ENCODE measurements around the gene RNFT2.

- no peak for TF ChIP-seq CTCF (IDR thresholded peaks at IDR 0.05 in 2 of 3, conservative IDR thresholded peaks at IDR 0.05 in 1 of 3; ENCODE audit: borderline replicate concordance in 1 of 3, insufficient read depth in 1 of 3, low read depth in 2 of 3, low read length in 2 of 3)
- no peak for TF ChIP-seq POLR2AphosphoS5 (IDR thresholded peaks at IDR 0.05; ENCODE audit: low read depth, low read length)
- no peak for TF ChIP-seq REST (IDR thresholded peaks at IDR 0.05; ENCODE audit: low read depth)
- TF ChIP-seq ZFX (IDR thresholded peaks at IDR 0.05), result no peak
- TF ChIP-seq SP1 (IDR thresholded peaks at IDR 0.05; ENCODE audit: low read depth), result no peak
- no peak for TF ChIP-seq RAD21 (IDR thresholded peaks at IDR 0.05; ENCODE audit: low read depth)
- TF ChIP-seq POLR2A (IDR thresholded peaks at IDR 0.05; ENCODE audit: borderline replicate concordance, extremely low read depth, insufficient read depth, insufficient read length), result no peak
Measured at GRCh38 chr12:116835484-116835883, 97.4 kb downstream of the RNFT2 start.

All from HCT116 (cell line).